Measurements from ENCODE around the gene FANCC. TPM values are rescaled to one million over a fixed set of nuclear protein-coding genes. Genes with fewer than 3 reads are reported as not detected.

FANCC gene
- total RNA-seq, 8 experiments from 2014 or later = 1.2 to 31.3 (median 11.9) TPM

DNA sequence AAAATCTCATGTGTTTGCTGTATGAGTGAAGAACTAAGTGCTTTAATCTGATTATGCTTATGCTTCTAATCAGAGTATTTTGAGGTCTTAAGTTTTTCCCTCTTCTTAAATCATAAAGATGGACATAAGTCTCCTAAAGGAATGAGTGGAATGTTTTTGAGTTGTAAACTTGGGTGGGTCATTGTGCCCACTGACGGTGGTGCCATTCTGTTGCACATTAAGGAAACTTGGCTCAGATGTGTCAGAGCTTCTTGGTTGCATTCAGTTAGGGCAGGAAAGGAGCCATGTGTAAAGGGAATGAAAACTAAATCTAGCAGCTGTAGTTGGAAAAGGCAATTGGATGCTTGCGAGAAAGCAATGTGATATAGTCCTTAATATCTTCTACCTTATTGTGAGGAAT lies 256.6 kb downstream of the FANCC start:
- WGBS, 10 experiments = 89 to 100% (median 100%) methylated on average over 1 to 2 of the region's 2 CpGs; no CpG with 5 or more reads in 3 of the 10 experiments
- ATAC-seq (replicated peaks in 6 of 8) = no peak
- in situ Hi-C loops (cut with MboI; ENCODE audit: low pct_unique_long_range_greater_than_20kb in 2 of 9, low sequenced_read_pairs in 9 of 9, unreplicated experiment in 9 of 9) = no loop called here
- Histone ChIP-seq H3K27ac (no peak overlapping the region), H3K4me3 (no peak overlapping the region), H3K4me1 (replicated peaks in 1 of 2) (peaks cover 12 to 17% of the 10 kb centered on the region in 2 donors)

DNA sequence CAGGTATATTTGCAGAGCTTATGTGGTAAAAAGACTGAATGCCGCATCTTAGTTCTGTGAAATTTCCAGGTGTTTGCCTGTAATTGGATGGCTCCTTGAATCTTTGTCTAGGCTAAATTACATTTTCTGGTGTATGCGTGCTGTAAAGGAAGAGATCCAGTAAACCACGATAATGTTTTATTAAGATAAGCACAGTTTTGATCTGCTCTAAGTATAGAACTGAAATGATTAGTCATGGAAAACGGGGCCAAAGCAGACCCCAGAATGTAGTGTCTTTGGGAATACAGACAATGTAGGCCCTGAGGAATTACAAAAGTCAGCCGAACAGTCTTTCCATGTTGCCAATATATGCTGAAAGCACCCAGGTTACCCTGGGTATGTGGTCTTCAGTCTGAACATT lies 257.3 kb downstream of the FANCC start:
- in situ Hi-C loops (cut with MboI; ENCODE audit: low pct_unique_long_range_greater_than_20kb in 2 of 9, low sequenced_read_pairs in 9 of 9, unreplicated experiment in 9 of 9) = no loop called here
- WGBS, 10 experiments = 62 to 95% (median 80%) methylated on average over 1 to 5 of the region's 5 CpGs; no CpG with 5 or more reads in 1 of the 10 experiments

DNA sequence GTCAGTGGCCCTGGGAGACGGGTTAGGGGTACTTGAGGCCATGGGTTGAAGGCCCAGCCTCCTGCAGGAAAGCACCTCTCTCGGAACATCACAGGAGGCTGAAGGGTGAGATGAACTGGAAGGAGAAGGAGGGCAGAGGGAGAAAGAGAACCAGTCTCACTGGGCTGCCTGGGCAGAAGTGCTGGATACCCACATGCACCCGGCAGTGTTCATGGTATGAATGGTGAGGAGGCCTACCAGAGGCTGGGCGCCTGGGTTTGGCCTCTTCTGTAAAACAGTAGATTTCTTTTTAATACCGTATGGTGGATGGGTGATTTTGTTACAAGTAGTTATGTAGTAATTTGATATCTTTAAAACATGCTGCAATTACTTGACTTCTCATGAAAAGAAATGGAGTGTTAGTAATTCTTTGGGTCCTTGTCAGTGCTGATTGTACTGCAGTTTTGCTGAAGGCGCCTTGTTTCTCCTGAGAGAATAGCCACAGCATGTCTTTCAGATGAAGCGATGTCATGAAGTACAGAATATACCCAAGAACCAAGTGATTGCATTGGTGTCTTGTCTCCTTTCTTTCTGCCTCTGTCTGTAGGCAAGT lies 258.6 kb downstream of the FANCC start:
- no peak overlapping the region for H3K27ac ChIP-seq
- ATAC-seq (replicated peaks in 6 of 8) = no peak
- H3K4me1 ChIP-seq (replicated peaks in 1 of 2) = peaks cover 21 to 26% of the 10 kb centered on the region in 2 donors
- in situ Hi-C loops (cut with MboI; ENCODE audit: low pct_unique_long_range_greater_than_20kb in 2 of 9, low sequenced_read_pairs in 9 of 9, unreplicated experiment in 9 of 9) = no loop called here
- 78 to 100% (median 97%) methylated on average over 2 to 4 of the region's 7 CpGs; no CpG with 5 or more reads in 4 of the 10 experiments for WGBS, 10 experiments
- no peak overlapping the region for H3K4me3 ChIP-seq

More for the DNA sequence above, 257.3 kb downstream of the FANCC start:
- no peak overlapping the region for H3K27ac ChIP-seq
- H3K4me1 ChIP-seq (replicated peaks in 1 of 2) = peaks cover 19 to 23% of the 10 kb centered on the region in 2 donors
- H3K4me3 ChIP-seq = no peak overlapping the region
- no peak for ATAC-seq (replicated peaks in 6 of 8)

DNA sequence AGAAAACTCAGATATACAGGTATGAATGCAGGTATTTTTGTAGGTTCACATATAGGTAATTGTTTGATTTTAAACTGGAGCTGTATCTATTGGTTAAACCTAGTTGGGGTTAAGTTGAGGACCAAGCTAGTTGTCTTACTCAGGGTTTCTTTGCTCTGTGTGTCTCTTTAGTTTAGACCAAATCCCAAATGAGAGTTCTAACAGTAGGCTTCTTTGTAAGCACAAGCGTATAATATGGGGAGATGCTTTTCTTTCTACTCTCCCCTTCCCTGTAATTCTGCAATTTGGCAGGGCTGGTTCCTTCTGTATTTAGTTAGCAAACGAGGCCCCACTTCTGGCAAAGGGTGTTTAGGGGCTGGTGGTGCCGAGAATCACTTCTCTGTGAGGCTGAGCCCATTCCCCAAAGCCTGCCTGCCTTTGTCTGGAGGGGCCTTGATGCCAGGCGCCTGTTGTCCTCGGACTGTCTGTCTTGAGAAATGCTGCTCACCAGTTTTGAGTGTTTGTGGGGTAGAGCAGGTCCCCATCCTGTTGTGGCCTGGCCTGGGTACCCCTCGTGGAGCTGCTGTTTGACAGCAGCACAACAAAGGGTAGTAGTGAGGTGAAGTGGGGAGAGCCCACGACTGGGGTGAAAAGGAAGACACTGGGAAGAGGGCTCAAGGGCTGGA lies 259.3 kb downstream of the FANCC start:
- in situ Hi-C loops (cut with MboI; ENCODE audit: low pct_unique_long_range_greater_than_20kb in 2 of 9, low sequenced_read_pairs in 9 of 9, unreplicated experiment in 9 of 9) = no loop called here
- no peak for ATAC-seq (replicated peaks in 6 of 8)
- no peak overlapping the region for H3K27ac ChIP-seq
- peaks cover 21 to 26% of the 10 kb centered on the region in 2 donors for H3K4me1 ChIP-seq (replicated peaks in 1 of 2)
- no peak overlapping the region for H3K4me3 ChIP-seq
- 80 to 100% (median 84%) methylated on average over 1 to 4 of the region's 7 CpGs; no CpG with 5 or more reads in 4 of the 10 experiments for WGBS, 10 experiments

DNA sequence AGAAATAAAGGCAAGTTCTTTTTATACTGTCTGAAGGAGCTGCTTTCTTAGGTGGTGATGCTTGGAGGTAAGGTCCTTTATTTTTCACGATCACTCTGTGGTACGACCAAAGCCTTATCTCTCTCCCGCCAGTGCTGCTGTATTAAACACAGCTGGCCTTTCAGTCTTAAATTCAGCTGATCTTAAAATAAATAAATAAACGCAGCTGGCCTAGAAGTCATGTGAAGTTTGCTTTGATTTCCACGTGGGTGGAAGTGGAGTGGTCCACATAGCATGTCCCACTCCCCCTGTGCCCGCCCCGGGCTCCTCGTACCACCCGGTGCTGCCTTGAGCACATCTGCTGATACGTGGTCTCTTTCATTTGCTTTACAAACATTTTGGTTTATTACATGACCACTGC lies 260.4 kb downstream of the FANCC start:
- Histone ChIP-seq H3K4me1 (replicated peaks in 1 of 2) (peaks cover 21 to 26% of the 10 kb centered on the region in 2 donors), H3K27ac (no peak overlapping the region), H3K4me3 (no peak overlapping the region)
- 10 to 100% (median 90%) methylated on average over 1 to 7 of the region's 10 CpGs; no CpG with 5 or more reads in 2 of the 10 experiments for WGBS, 10 experiments
- peak in 1 of 8 experiments; percentile 19 for ATAC-seq (replicated peaks in 6 of 8)
- in situ Hi-C loops (cut with MboI; ENCODE audit: low pct_unique_long_range_greater_than_20kb in 2 of 9, low sequenced_read_pairs in 9 of 9, unreplicated experiment in 9 of 9) = no loop called here

DNA sequence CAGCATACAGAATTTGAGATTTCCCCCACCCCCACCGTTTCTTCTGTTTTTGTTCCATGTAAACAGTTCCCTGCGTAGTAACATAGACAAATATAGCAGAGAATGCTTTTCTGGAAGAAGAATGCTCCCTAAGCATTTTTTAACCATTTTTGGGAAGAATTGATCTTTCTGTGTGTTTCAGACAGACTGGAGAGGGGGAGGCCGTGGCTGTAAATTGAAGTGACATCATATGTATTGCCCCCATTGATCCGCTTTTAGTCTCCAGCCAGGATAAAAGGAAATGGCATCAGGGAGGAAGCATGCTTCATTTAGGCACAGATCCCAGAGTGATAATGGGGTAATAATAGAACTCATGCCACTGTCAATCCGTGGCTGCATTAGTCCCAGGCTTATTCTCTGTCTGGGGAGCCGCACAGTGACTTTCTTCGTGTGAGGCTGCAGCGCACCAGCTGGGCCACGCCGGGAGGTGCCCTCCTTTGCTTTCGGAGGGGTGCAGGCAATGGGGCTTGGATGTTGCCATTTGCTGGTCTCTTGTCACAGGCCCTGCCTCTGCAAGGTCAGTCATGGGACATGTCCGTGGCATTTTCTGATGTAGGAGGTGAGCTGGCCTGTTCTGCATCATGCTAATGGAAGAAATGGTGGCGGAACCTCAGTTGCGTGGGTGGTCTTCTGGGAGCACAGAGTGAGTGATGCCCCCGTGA lies 261.5 kb downstream of the FANCC start:
- H3K27ac ChIP-seq = peak overlapping the region; percentile 12 to 33
- peaks cover 21 to 26% of the 10 kb centered on the region in 2 donors for H3K4me1 ChIP-seq (replicated peaks in 1 of 2)
- WGBS, 10 experiments = 0 to 50% (median 17%) methylated on average over 1 to 14 of the region's 15 CpGs; no CpG with 5 or more reads in 1 of the 10 experiments
- ATAC-seq (replicated peaks in 6 of 8) = peak; percentile 36 to 89 (median 84)
- in situ Hi-C loops (cut with MboI; ENCODE audit: low pct_unique_long_range_greater_than_20kb in 2 of 9, low sequenced_read_pairs in 9 of 9, unreplicated experiment in 9 of 9) = no loop called here
- no peak overlapping the region for H3K4me3 ChIP-seq

DNA sequence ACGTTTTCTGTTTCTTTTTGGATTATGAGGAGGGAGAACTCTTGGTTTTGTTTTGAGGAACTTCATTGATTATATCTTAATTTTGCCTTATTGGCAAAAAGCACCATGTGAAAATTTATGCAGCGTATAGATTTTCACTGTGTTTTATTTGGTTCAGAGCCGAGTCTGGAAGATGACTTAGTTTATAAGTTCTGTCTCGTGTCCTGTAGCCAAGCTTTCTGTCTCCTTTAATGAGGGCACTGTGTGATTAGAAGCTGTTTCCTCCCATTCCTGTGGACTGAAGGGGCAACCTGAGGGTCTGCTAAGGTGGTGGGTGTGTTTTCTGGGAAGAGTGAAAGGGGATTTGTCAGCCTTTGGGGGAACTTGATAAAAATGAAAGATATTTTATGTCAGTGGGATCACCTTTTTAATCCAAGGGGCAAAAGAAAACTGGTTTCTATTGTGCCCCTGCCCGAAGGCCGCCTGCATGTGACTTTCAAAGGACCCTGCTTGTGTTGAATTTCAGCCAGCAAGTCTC lies 262.1 kb downstream of the FANCC start:
- Histone ChIP-seq H3K4me3 (no peak overlapping the region), H3K4me1 (replicated peaks in 1 of 2) (peaks cover 21 to 26% of the 10 kb centered on the region in 2 donors), H3K27ac (peak overlapping the region; percentile 12 to 33)
- ATAC-seq (replicated peaks in 6 of 8) = peak in 5 of 8 experiments; percentile 12 to 25 (median 16)
- WGBS, 10 experiments = 6 to 83% (median 38%) methylated on average over 1 to 6 of the region's 6 CpGs
- in situ Hi-C loops (cut with MboI; ENCODE audit: low pct_unique_long_range_greater_than_20kb in 2 of 9, low sequenced_read_pairs in 9 of 9, unreplicated experiment in 9 of 9) = no loop called here

DNA sequence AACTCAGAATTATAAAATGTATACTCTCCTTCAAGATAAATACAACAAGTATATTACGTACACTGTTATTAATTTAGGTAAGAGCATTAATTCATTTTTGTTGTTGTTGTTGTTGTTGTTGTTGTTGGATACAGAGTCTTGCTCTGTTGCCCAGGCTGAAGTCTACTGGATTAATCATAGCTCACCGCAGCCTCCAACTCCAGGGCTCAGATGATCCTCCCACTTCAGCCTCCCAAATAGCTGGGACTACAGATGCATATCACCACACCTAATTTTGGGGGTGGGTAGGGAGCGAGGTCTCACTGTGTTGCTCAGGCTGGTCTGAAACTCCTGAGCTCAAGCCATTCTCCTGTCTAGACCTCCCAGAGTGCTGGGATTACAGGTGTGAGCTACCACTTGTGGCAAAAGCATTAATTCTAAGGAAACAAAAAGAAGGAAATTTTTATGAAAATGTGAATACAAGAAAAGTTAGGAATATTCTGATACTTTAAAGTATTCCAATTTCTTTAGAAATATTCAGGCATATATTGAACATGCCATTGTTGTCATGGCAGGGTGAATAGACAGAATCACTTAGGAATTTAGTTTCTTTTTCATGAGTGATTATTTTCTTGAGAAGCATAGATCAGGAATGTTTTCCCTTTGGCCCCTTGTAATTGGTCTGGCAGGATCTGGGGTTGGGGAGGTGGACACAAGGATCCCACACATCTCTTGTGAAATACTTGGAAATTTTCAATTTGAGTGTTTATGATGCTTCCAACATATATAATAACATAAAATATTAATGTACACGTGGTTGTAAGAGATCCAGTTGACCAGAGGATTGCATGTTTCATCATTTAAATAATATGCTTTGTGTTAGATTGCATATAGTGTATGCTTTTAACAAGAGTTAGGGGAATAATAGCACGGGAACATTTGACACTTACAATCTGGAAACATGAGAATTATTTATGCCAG lies 263.6 kb downstream of the FANCC start:
- Histone ChIP-seq H3K4me3 (no peak overlapping the region), H3K27ac (no peak overlapping the region), H3K4me1 (replicated peaks in 1 of 2) (peaks cover 21 to 35% of the 10 kb centered on the region in 2 donors)
- WGBS, 10 experiments = 6 to 100% (median 83%) methylated on average over 1 to 4 of the region's 5 CpGs; no CpG with 5 or more reads in 1 of the 10 experiments
- in situ Hi-C loops (cut with MboI; ENCODE audit: low pct_unique_long_range_greater_than_20kb in 2 of 9, low sequenced_read_pairs in 9 of 9, unreplicated experiment in 9 of 9) = no loop called here
- ATAC-seq (replicated peaks in 6 of 8) = no peak

DNA sequence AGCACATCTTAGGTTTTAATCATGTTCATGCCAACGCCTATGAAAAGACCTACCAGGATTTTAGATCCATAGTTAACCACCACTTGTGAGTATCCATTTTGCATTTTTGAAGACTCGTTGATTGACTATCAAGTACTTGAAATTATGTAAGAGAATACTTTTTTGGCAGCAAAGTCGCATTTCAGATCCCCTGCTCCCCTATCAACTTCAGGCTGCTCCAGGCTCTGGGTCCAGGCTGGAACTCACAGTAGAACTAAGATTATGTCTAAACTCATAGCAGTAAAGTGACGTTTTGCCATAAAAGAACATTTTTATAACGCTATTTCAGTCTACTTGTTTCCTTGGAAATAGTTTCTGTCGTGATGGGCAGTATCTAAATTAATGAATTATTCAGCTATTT lies 267.7 kb downstream of the FANCC start:
- in situ Hi-C loops (cut with MboI; ENCODE audit: low pct_unique_long_range_greater_than_20kb in 2 of 9, low sequenced_read_pairs in 9 of 9, unreplicated experiment in 9 of 9) = no loop called here
- ATAC-seq (replicated peaks in 6 of 8) = no peak
- H3K4me3 ChIP-seq = no peak overlapping the region

More for the DNA sequence above, 267.7 kb downstream of the FANCC start:
- peaks cover 0 to 23% of the 10 kb centered on the region in 2 donors for H3K4me1 ChIP-seq (replicated peaks in 1 of 2)
- 5 to 80% (median 60%) methylated on average over 2 to 6 of the region's 6 CpGs for WGBS, 10 experiments
- H3K27ac ChIP-seq = no peak overlapping the region

Other genes starting within 250 kb of the FANCC start
- 10 to 100 TPM in 7 of 8 experiments, 1 to 10 TPM in 1; 2.2 to 59.2 (median 20.8) TPM for gene PTCH1, start 199.3 kb upstream of the FANCC start, total RNA-seq